ENCODE measurements around the gene ZNF195. TPM values are rescaled to one million over a fixed set of nuclear protein-coding genes. Genes with fewer than 3 reads are reported as not detected.

Gene ZNF195
- total RNA-seq, 1 experiment from 2014 or later: 47.7 TPM

DNA sequence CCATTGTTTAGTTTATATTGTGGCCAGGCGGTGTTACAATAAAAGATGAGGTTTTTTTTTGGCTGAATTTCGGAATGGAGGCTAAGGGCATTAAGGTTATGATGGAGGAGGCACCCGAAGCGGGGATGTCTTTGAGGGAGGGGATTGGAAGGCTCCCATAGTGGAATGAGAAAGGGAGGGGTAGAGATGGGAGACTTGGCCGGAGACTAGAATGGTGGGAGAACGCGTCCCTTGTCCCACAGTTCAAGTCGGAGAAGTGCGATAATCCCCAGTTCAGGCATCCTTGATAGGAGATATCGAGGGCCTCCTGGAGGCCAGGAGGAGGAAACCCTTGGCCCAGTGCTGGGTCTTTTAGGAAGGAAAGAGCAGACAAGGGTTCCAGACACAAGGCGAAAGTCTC, 21.6 kb downstream of the ZNF195 start:
- intact Hi-C loops (cut with micrococcal nuclease): no loop called here
- ATAC-seq (no peak), DNase-seq (ENCODE audit: low read depth, low spot score) (no peak)
- Histone ChIP-seq H3K36me3 (ENCODE audit: control insufficient read depth in 1 of 2, insufficient read depth in 2 of 2, low read length in 2 of 2) (peaks cover 35 to 45% of the 10 kb centered on the region in 2 experiments), H3K4me2 (ENCODE audit: low read length) (no peak overlapping the region), H2AFZ (ENCODE audit: low read depth, low read length, poor library complexity, severe bottlenecking) (no peak overlapping the region), H3K79me2 (ENCODE audit: insufficient read depth, low read length) (peaks cover 5% of the 10 kb centered on the region; the same call in 1 of the 2 replicates), H3K27ac (ENCODE audit: low read depth, low read length) (no peak overlapping the region), H3K9me3 (ENCODE audit: control insufficient read depth in 1 of 2, insufficient read depth in 1 of 2, low read depth in 1 of 2, low read length in 2 of 2) (peaks cover 24 to 66% of the 10 kb centered on the region in 2 experiments; a peak in 3 of 4 replicates), H3K9me2 (ENCODE audit: insufficient read depth) (no peaks in the 10 kb centered on the region), H3K4me1 (ENCODE audit: control insufficient read depth in 1 of 2, insufficient read depth in 2 of 2, low read length in 2 of 2) (no peaks in the 10 kb centered on the region), H4K20me1 (ENCODE audit: insufficient read depth) (no peaks in the 10 kb centered on the region), H3K27me3 (ENCODE audit: insufficient read depth, low read length) (no peaks in the 10 kb centered on the region), H3K9ac (ENCODE audit: low read length) (no peak overlapping the region), H3K4me3 (replicated peaks in 1 of 2; ENCODE audit: low read depth in 1 of 2, low read length in 2 of 2) (no peak overlapping the region)
- BruUV-seq (replicated peaks): no TSS peak
- TF ChIP-seq ELF1 (IDR thresholded peaks at IDR 0.05; ENCODE audit: borderline replicate concordance, low read depth) (no peak), RAD21 (IDR thresholded peaks at IDR 0.05; ENCODE audit: low read depth) (no peak), EZH2phosphoT487 (IDR thresholded peaks at IDR 0.05; ENCODE audit: borderline replicate concordance) (no peak), CEBPB (IDR thresholded peaks at IDR 0.05; ENCODE audit: low read depth) (no peak), ZNF274 (IDR thresholded peaks at IDR 0.05; ENCODE audit: low read depth, low read length) (no peak)
- CTCF ChIA-PET: no interaction called here
- RAD21 ChIA-PET (ENCODE audit: low non-redundant PET in 1 of 2, low total read pairs in 2 of 2, uncharacterized antibody in 2 of 2, unreplicated experiment in 2 of 2): no interaction called here
- POLR2A ChIA-PET: no interaction called here

GRCh38 chr11:3356858-3357257, 22.1 kb downstream of the ZNF195 start:
- ChIA-PET POLR2A (no interaction called here), CTCF (no interaction called here), RAD21 (ENCODE audit: low non-redundant PET in 1 of 2, low total read pairs in 2 of 2, uncharacterized antibody in 2 of 2, unreplicated experiment in 2 of 2) (no interaction called here)
- Histone ChIP-seq H3K9me3 (ENCODE audit: control insufficient read depth in 1 of 2, insufficient read depth in 1 of 2, low read depth in 1 of 2, low read length in 2 of 2) (peaks cover 22 to 61% of the 10 kb centered on the region in 2 experiments; a peak in 3 of 4 replicates), H3K9me2 (ENCODE audit: insufficient read depth) (no peaks in the 10 kb centered on the region), H3K27ac (ENCODE audit: low read depth, low read length) (no peak overlapping the region), H3K36me3 (ENCODE audit: control insufficient read depth in 1 of 2, insufficient read depth in 2 of 2, low read length in 2 of 2) (peaks cover 31 to 43% of the 10 kb centered on the region in 2 experiments), H3K9ac (ENCODE audit: low read length) (no peak overlapping the region), H3K4me2 (ENCODE audit: low read length) (no peak overlapping the region), H3K27me3 (ENCODE audit: insufficient read depth, low read length) (no peaks in the 10 kb centered on the region), H3K4me3 (replicated peaks in 1 of 2; ENCODE audit: low read depth in 1 of 2, low read length in 2 of 2) (no peak overlapping the region), H3K79me2 (ENCODE audit: insufficient read depth, low read length) (peaks cover 2% of the 10 kb centered on the region; the same call in 1 of the 2 replicates), H3K4me1 (ENCODE audit: control insufficient read depth in 1 of 2, insufficient read depth in 2 of 2, low read length in 2 of 2) (no peaks in the 10 kb centered on the region), H4K20me1 (ENCODE audit: insufficient read depth) (no peaks in the 10 kb centered on the region), H2AFZ (ENCODE audit: low read depth, low read length, poor library complexity, severe bottlenecking) (no peak overlapping the region)
- ATAC-seq (no peak), DNase-seq (ENCODE audit: low read depth, low spot score) (no peak)
- BruUV-seq (replicated peaks): no TSS peak
- intact Hi-C loops (cut with micrococcal nuclease): no loop called here
- TF ChIP-seq CEBPB (IDR thresholded peaks at IDR 0.05; ENCODE audit: low read depth) (no peak), POLR2A (IDR thresholded peaks at IDR 0.05; ENCODE audit: borderline replicate concordance, extremely low read depth, insufficient read depth, insufficient read length) (no peak), SRF (IDR thresholded peaks at IDR 0.05; ENCODE audit: low read depth) (no peak), EZH2 (IDR thresholded peaks at IDR 0.05) (no peak), REST (IDR thresholded peaks at IDR 0.05; ENCODE audit: low read depth) (no peak), SIN3A (IDR thresholded peaks at IDR 0.05; ENCODE audit: low read depth) (no peak), ELF1 (IDR thresholded peaks at IDR 0.05; ENCODE audit: borderline replicate concordance, low read depth) (no peak), ATF3 (IDR thresholded peaks at IDR 0.05) (no peak), ZNF274 (IDR thresholded peaks at IDR 0.05; ENCODE audit: low read depth, low read length) (no peak), EZH2phosphoT487 (IDR thresholded peaks at IDR 0.05; ENCODE audit: borderline replicate concordance) (no peak), JUND (IDR thresholded peaks at IDR 0.05) (no peak), YY1 (IDR thresholded peaks at IDR 0.05; ENCODE audit: extremely low read depth, insufficient replicate concordance, low read depth, low read length) (no peak), POLR2AphosphoS5 (IDR thresholded peaks at IDR 0.05; ENCODE audit: low read depth, low read length) (no peak), SP1 (IDR thresholded peaks at IDR 0.05; ENCODE audit: low read depth) (no peak), CTCF (IDR thresholded peaks at IDR 0.05 in 2 of 3, conservative IDR thresholded peaks at IDR 0.05 in 1 of 3; ENCODE audit: borderline replicate concordance in 1 of 3, insufficient read depth in 1 of 3, low read depth in 2 of 3, low read length in 2 of 3) (no peak)

Measured in HCT116 (cell line).